ENCODE results near the gene FXYD5. TPM values are rescaled to one million over a fixed set of nuclear protein-coding genes. Genes with fewer than 3 reads are reported as not detected.
A peak's percentile ranks its signal among the peaks of the same experiment; 100 is the strongest.

The FXYD5 gene
- total and polyA plus RNA-seq, 2 donors (not counting 3 experiments of a cell fraction or from before 2014, with no cell fraction given): 223 to 290 TPM

- Histone ChIP-seq H3K9me3 (replicated peaks; ENCODE audit: control insufficient read depth, insufficient read depth, low read length) (no peaks in the 10 kb centered on the region), H3K27ac (ENCODE audit: insufficient read depth, low read depth, low read length) (peak overlapping the region; percentile 95), H3K9me1 (replicated peaks; ENCODE audit: control insufficient read depth, extremely low read depth, insufficient read depth, low read length) (no peaks in the 10 kb centered on the region), H3K27me3 (ENCODE audit: control insufficient read depth in 2 of 2, insufficient read depth in 2 of 2, low read length in 2 of 2) (no peaks in the 10 kb centered on the region), H3K4me1 (ENCODE audit: control insufficient read depth, extremely low read depth, insufficient read depth, low read length) (peaks cover 20% of the 10 kb centered on the region), H3K36me3 (ENCODE audit: control insufficient read depth in 2 of 2, extremely low read depth in 1 of 2, insufficient read depth in 2 of 2, low read length in 2 of 2) (peaks cover 10 to 13% of the 10 kb centered on the region in 2 experiments), H3K4me3 (replicated peaks in 1 of 3; ENCODE audit: insufficient read depth in 1 of 3, low read depth in 1 of 3, low read length in 3 of 3) (peak overlapping the region; percentile 24 to 98 (median 78)), H3K79me2 (ENCODE audit: control insufficient read depth, insufficient read depth, low read length) (peaks cover 31% of the 10 kb centered on the region), H4K20me1 (replicated peaks; ENCODE audit: control insufficient read depth, extremely low read depth, insufficient read depth, low read length) (no peaks in the 10 kb centered on the region), H3K4me2 (ENCODE audit: insufficient read depth, low read length) (peak overlapping the region; percentile 27), H2AFZ (ENCODE audit: low read depth, low read length) (peak overlapping the region; percentile 58), H3K9ac (replicated peaks; ENCODE audit: extremely low read depth, insufficient read depth, low read length) (peak overlapping the region; percentile 92)
- FAIRE-seq: peak; percentile 80
- peak; percentile 47 for DNase-seq (ENCODE audit: low read depth, low spot score)
- intact Hi-C loops (cut with micrococcal nuclease) (loop anchor here (1.0 to 2.0 kb wide), 2 partner anchors 13 to 59 kb away; no protein-coding TSS in a partner anchor), dilution Hi-C loops (cut with MboI; ENCODE audit: extremely low pct_ligation_motif_present, low sequenced_read_pairs) (no loop called here)
- TF ChIP-seq CTCF (IDR thresholded peaks at IDR 0.05; ENCODE audit: extremely low read depth in 1 of 2, insufficient read depth in 1 of 2, low read depth in 1 of 2, low read length in 2 of 2) (peak; percentile 55 to 86), MYC (IDR thresholded peaks at IDR 0.05; ENCODE audit: low read depth, low read length) (no peak)
- POLR2A ChIA-PET: interaction anchor here (0.6 kb wide), 1 partner anchor 18 kb away, joined by 4 read pairs; no protein-coding TSS in a partner anchor
- CTCF ChIA-PET: interaction anchor here (0.6 to 4.6 kb wide), 13 partner anchors 8 to 191 kb away, joined by 3 to 73 read pairs (median 4); partner anchors contain the start of genes FXYD7 and LGI4
- BruUV-seq (replicated peaks): no TSS peak
Observed at GRCh38 chr19:35153701-35154524, 622 bp upstream of the FXYD5 start.

- Histone ChIP-seq H3K9me1 (replicated peaks; ENCODE audit: control insufficient read depth, extremely low read depth, insufficient read depth, low read length) (no peaks in the 10 kb centered on the region), H3K4me2 (ENCODE audit: insufficient read depth, low read length) (peak overlapping the region; percentile 78), H3K36me3 (ENCODE audit: control insufficient read depth in 2 of 2, extremely low read depth in 1 of 2, insufficient read depth in 2 of 2, low read length in 2 of 2) (peaks cover 13 to 17% of the 10 kb centered on the region in 2 experiments), H3K27me3 (ENCODE audit: control insufficient read depth in 2 of 2, insufficient read depth in 2 of 2, low read length in 2 of 2) (no peaks in the 10 kb centered on the region), H3K79me2 (ENCODE audit: control insufficient read depth, insufficient read depth, low read length) (peaks cover 31% of the 10 kb centered on the region), H3K9me3 (replicated peaks; ENCODE audit: control insufficient read depth, insufficient read depth, low read length) (no peaks in the 10 kb centered on the region), H3K9ac (replicated peaks; ENCODE audit: extremely low read depth, insufficient read depth, low read length) (peak overlapping the region; percentile 92), H4K20me1 (replicated peaks; ENCODE audit: control insufficient read depth, extremely low read depth, insufficient read depth, low read length) (no peaks in the 10 kb centered on the region), H2AFZ (ENCODE audit: low read depth, low read length) (no peak overlapping the region), H3K27ac (ENCODE audit: insufficient read depth, low read depth, low read length) (peak overlapping the region; percentile 95), H3K4me3 (replicated peaks in 1 of 3; ENCODE audit: insufficient read depth in 1 of 3, low read depth in 1 of 3, low read length in 3 of 3) (peak overlapping the region; percentile 78 to 98 (median 82)), H3K4me1 (ENCODE audit: control insufficient read depth, extremely low read depth, insufficient read depth, low read length) (peaks cover 20% of the 10 kb centered on the region)
- CTCF ChIA-PET: interaction anchor here (4.6 kb wide), 1 partner anchor 13 kb away, joined by 73 read pairs; the partner anchor contains the start of gene FXYD7
- no peak for TF ChIP-seq CTCF (IDR thresholded peaks at IDR 0.05; ENCODE audit: extremely low read depth in 1 of 2, insufficient read depth in 1 of 2, low read depth in 1 of 2, low read length in 2 of 2)
- TF ChIP-seq EZH2 (IDR thresholded peaks at IDR 0.05; ENCODE audit: borderline replicate concordance, low read depth, low read length, severe bottlenecking): no peak
- TF ChIP-seq JUN (IDR thresholded peaks at IDR 0.05; ENCODE audit: borderline replicate concordance, insufficient read depth, insufficient read length, low read depth): no peak
- no peak for TF ChIP-seq POLR2AphosphoS5 (IDR thresholded peaks at IDR 0.05; ENCODE audit: insufficient read depth, low read depth, low read length)
- no peak for TF ChIP-seq POLR2A (IDR thresholded peaks at IDR 0.05; ENCODE audit: low read depth, low read length)
- TF ChIP-seq FOS (IDR thresholded peaks at IDR 0.05; ENCODE audit: borderline replicate concordance, insufficient read depth, low read length): no peak
- no peak for TF ChIP-seq MAX (IDR thresholded peaks at IDR 0.05; ENCODE audit: insufficient read depth, insufficient read length)
- TF ChIP-seq MYC (IDR thresholded peaks at IDR 0.05; ENCODE audit: low read depth, low read length): no peak
- no peak for TF ChIP-seq GATA2 (IDR thresholded peaks at IDR 0.05; ENCODE audit: insufficient read depth, insufficient read length, low read depth, low read length)
- DNase-seq (ENCODE audit: low read depth, low spot score) (no peak), FAIRE-seq (no peak)
- dilution Hi-C loops (cut with MboI; ENCODE audit: extremely low pct_ligation_motif_present, low sequenced_read_pairs) (no loop called here), intact Hi-C loops (cut with micrococcal nuclease) (loop anchor here (2.0 kb wide), 1 partner anchor 57 kb away; no protein-coding TSS in a partner anchor)
- POLR2A ChIA-PET: no interaction called here
- BruUV-seq (replicated peaks): no TSS peak
Observed at GRCh38 chr19:35155441-35155840, 906 bp downstream of the FXYD5 start.

Measured in endothelial cell of umbilical vein (primary cell).